Subcutaneous abdominal adipose tissue (tissue), 5 donors: Measurements from ENCODE around the gene CCNG2.
A peak's percentile ranks its signal among the peaks of the same experiment; 100 is the strongest.

Source experiments
- H3K27ac ChIP-seq: one replicate; pipeline ENCODE4 v1.7.0; 2013; ENCODE audit warnings: low read depth, mild to moderate bottlenecking, inconsistent platforms, low read length, moderate library complexity
- H3K27me3 ChIP-seq, 5 donors: one replicate each; pipeline ENCODE4 v1.7.0; 2013; ENCODE audit warnings: low read length in 5 of 5, inconsistent platforms in 1 of 5; ENCODE audit not compliant: control insufficient read depth in 5 of 5, insufficient read depth in 4 of 5
- H3K36me3 ChIP-seq, 5 donors: one replicate each; pipeline ENCODE4 v1.7.0; 2013; ENCODE audit warnings: low read length in 5 of 5; ENCODE audit not compliant: control insufficient read depth in 5 of 5, insufficient read depth in 5 of 5
- H3K4me1 ChIP-seq, 5 donors: one replicate each; pipeline ENCODE4 v1.7.0; 2013; ENCODE audit warnings: low read length in 5 of 5, mild to moderate bottlenecking in 3 of 5, moderate library complexity in 1 of 5; ENCODE audit not compliant: control insufficient read depth in 5 of 5, insufficient read depth in 5 of 5
- H3K4me3 ChIP-seq, 5 donors: one replicate each; pipeline ENCODE4 v1.7.0; 2013; ENCODE audit warnings: low read length in 5 of 5, low read depth in 1 of 5
- H3K9ac ChIP-seq, 5 donors: one replicate each; pipeline ENCODE4 v1.7.0; 2013; ENCODE audit warnings: low read length in 5 of 5, mild to moderate bottlenecking in 4 of 5, moderate library complexity in 3 of 5
- H3K9me3 ChIP-seq, 5 donors: one replicate each; pipeline ENCODE4 v1.7.0; 2013; ENCODE audit warnings: low read length in 5 of 5; ENCODE audit not compliant: control insufficient read depth in 5 of 5
- donor health status: healthy.
- donor health status: healthy.
- donor health status: healthy.
- donor health status: healthy.
- donor health status: healthy.

CCNG2 gene

DNA sequence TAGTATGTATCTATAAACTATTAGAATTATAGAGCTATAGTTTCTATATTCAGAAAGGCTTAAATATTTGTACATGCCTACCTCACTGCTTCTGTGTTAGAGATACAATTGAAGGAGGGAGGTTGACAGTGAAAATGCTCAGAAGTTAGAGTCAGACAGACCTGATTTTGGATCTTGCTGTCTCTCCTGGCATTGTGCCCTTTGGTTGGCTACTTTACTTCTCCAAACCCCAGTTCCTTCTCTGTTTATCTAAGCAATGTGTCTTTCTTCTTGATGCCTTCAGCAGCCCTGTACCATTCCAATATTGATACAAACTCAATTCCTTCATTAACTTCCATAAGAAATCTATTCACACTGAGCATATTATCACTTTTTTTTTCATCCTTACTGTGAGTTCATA, 28.7 kb downstream of the CCNG2 start:
- no peaks in the 10 kb centered on the region for H3K9me3 ChIP-seq
- H3K27ac ChIP-seq, result no peak overlapping the region
- H3K27me3 ChIP-seq, result no peaks in the 10 kb centered on the region
- H3K36me3 ChIP-seq, result no peaks in the 10 kb centered on the region
- H3K4me3 ChIP-seq, result no peak overlapping the region
- H3K9ac ChIP-seq, result no peak overlapping the region
- H3K4me1 ChIP-seq, result peaks cover 0 to 8% (median 4%) of the 10 kb centered on the region in 5 donors

DNA sequence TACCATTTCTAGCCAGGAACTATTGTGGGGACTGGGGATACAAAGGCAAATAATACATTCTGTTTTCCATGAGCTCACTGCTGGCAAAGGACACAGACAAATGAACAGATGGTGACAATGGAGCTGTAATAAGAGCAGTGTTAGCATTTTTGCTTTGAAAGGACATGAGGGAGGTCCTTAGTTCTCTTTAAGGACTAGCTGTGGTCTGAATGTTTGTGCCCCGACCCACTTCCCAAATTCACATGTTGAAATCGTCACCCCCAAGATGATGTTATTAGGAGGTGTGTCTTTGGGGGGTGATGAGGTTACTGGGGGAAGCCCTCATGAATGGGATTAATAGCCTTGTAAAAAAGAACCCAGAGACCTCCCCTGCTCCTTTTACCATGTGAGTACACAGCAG, 30.3 kb downstream of the CCNG2 start:
- Histone ChIP-seq H3K4me3 (no peak overlapping the region), H3K27ac (no peak overlapping the region), H3K36me3 (no peaks in the 10 kb centered on the region), H3K9ac (no peak overlapping the region), H3K4me1 (peaks cover 0 to 8% (median 4%) of the 10 kb centered on the region in 5 donors), H3K9me3 (no peaks in the 10 kb centered on the region), H3K27me3 (no peaks in the 10 kb centered on the region)

DNA sequence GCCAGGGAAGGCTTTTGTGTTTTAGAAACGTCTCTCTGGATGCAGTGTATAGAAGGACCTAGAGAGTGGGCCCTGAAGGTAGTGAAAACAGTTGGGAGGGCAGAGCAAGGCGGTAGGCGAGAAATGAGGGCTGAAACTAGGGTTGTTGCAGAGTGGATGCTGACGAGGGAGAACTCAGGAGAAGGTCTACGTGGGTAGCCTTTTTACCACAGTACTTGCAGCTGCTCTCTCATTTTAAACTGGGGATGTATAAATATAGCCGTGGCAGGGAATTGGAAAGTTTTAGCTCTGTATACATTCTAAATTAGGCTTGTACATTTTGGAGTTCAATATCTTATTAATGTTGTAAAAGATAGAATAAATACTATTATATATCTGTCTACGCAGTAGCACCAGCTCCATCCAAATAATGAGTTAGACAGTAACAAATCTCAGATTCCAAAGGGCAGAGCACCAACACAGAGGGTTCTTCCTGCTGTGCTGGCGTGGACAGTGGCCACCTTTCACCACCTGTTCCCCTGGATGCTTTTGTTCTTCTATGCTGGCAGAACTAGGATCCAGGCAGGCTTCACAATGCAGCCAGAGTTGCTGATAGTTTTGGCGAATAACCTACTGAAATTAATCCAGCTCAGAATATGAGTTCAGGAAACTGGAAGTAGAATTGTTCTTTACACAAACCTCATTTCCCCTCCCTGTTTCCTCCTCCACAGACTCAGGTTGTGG, 31.7 kb downstream of the CCNG2 start:
- Histone ChIP-seq H3K4me1 (peaks cover 0 to 5% (median 1%) of the 10 kb centered on the region in 5 donors), H3K9ac (no peak overlapping the region), H3K27ac (no peak overlapping the region)

DNA sequence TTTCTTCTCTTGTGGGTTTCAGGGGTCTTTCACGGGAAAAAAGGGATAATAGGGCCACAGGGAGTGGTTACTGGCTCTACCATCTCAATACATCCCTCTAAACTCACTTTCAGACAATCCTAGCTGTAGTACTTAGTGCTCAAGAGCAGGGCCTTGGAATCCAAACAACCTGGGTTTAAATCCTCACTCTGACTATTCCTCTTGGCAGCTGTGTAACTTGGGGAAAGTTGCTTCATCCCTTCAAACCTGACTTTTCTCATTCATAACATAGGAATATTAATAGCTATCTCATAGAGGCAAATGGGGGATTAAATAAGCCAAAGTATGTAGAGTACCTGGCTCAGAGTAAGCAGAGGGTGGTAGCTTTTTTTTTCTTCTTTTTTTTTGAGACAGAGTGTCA, 32.4 kb downstream of the CCNG2 start:
- H3K4me1 ChIP-seq, result peaks cover 0 to 5% (median 0%) of the 10 kb centered on the region in 5 donors
- no peak overlapping the region for H3K4me3 ChIP-seq
- H3K27ac ChIP-seq, result no peak overlapping the region
- H3K27me3 ChIP-seq, result no peaks in the 10 kb centered on the region
- no peak overlapping the region for H3K9ac ChIP-seq
- no peaks in the 10 kb centered on the region for H3K36me3 ChIP-seq
- no peaks in the 10 kb centered on the region for H3K9me3 ChIP-seq

More for the DNA sequence above, 31.7 kb downstream of the CCNG2 start:
- Histone ChIP-seq H3K27me3 (no peaks in the 10 kb centered on the region), H3K36me3 (no peaks in the 10 kb centered on the region), H3K9me3 (no peaks in the 10 kb centered on the region), H3K4me3 (no peak overlapping the region)

DNA sequence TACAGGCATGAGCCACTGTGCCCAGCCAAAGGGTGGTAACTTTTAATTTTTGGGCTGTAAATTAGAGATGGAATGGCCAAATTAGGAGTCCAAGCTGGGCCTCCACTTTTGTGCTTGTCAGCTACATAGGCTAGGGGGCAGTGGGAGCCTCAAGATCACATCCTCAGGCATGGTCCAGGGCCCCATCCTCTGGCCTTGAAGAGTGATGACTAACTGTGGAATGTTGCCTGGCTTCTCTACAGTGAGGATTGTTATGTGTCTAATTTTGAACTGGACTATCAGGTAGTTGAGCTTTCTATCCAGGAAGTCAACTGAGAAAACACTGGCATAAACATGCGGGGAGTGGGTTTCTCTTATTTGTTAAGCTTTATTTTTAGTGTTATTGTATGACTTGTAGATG, 33.0 kb downstream of the CCNG2 start:
- Histone ChIP-seq H3K27me3 (no peaks in the 10 kb centered on the region), H3K9me3 (no peaks in the 10 kb centered on the region), H3K9ac (no peak overlapping the region), H3K4me3 (no peak overlapping the region), H3K4me1 (peaks cover 0 to 5% (median 0%) of the 10 kb centered on the region in 5 donors), H3K36me3 (no peaks in the 10 kb centered on the region), H3K27ac (no peak overlapping the region)

DNA sequence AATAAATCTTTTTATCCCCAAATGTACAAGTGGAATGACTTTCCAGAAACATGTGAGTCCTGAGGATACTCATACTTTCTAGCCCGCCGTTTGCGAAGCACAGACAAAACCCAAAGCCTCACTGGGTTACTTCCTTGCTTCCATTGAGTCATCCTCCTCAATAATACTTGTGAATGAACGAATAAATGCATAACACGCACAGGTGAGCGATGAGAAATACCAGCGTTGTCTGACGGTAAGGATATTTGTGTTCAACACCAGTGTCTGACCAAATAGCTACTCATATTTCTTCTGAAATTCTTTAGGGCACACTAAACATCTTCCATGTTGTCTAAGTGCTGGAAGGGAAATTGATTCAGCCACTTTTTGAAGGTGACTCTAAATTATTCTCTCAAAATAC, 36.0 kb downstream of the CCNG2 start:
- Histone ChIP-seq H3K36me3 (no peaks in the 10 kb centered on the region), H3K9me3 (no peaks in the 10 kb centered on the region), H3K27ac (no peak overlapping the region), H3K27me3 (no peaks in the 10 kb centered on the region), H3K9ac (no peak overlapping the region), H3K4me1 (peaks cover 0 to 9% (median 7%) of the 10 kb centered on the region in 5 donors), H3K4me3 (no peak overlapping the region)

DNA sequence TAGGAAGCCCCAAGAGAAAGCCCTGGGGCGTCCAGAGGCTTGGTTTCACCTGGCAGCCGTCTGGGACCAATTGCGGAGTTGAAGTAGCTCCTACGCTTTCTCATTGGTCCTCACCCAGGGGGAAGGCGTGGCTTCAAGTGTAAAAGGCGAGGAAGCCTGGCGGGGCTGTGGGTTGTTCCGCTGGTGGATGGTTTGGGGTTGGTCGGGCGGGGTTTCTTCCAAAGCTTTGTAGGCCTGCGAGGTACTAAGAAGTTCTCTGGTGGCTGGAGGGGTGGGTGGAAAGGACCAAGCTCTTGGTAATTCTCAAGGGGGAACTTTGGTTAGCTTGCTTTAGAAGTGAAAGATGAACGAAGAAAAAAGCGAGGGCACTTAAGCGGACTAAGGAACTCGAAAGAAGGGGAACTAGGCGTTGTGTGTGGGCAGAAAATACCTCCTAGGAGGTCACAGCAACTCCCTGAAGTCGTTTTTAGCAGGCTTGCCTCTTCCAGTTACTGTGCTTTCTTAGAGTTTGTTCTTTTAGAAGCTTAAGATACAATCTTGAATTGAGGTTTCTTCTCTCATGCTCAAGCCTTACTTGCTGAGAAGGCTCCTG, 36.6 kb downstream of the CCNG2 start:
- Histone ChIP-seq H3K9ac (no peak overlapping the region), H3K27me3 (no peaks in the 10 kb centered on the region), H3K9me3 (no peaks in the 10 kb centered on the region), H3K4me3 (peak overlapping the region in 4 of 5 donors; percentile 26 to 52 (median 40)), H3K4me1 (peaks cover 0 to 9% (median 7%) of the 10 kb centered on the region in 5 donors), H3K36me3 (no peaks in the 10 kb centered on the region), H3K27ac (no peak overlapping the region)

DNA sequence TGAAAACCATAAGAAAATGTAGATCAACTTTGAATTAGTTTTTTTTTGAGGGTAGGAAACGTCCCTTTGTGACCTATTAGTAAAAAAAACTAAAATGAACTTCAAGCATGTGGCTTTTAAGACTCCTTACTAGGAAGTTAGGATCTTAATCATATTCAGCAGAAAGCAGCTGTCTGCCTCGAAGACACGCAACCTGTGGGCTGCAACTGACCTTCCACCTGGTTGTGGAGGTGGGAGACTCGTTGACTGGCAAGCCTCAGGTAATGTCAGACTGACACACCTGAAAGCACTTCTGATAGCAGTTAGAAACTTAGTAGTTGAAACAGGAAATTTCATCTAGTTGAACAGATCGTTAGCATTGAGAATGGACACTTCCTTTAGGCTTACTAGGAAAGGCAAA, 37.4 kb downstream of the CCNG2 start:
- Histone ChIP-seq H3K4me3 (no peak overlapping the region), H3K27ac (no peak overlapping the region), H3K27me3 (no peaks in the 10 kb centered on the region), H3K4me1 (peaks cover 0 to 9% (median 7%) of the 10 kb centered on the region in 5 donors), H3K9ac (no peak overlapping the region), H3K9me3 (no peaks in the 10 kb centered on the region), H3K36me3 (no peaks in the 10 kb centered on the region)

DNA sequence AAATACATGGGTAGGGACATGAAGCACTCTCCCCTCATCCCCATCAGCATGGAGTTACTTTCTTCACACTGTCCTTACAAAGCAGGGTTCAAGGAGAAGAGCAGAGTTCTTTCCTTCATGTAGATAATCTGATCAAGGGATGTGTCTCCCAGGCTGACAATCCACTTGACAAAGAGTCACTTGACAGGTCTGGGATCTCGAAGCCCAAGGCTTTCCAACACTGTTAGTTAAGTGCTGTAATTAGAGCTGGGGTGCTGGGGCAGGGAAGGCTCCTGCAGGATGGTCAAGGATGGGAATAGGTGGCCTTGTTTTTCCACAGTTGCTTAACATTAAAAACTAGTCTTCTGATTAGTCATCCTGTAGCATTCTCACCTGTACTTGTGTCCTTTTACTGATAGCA, 38.0 kb downstream of the CCNG2 start:
- no peaks in the 10 kb centered on the region for H3K36me3 ChIP-seq
- no peaks in the 10 kb centered on the region for H3K9me3 ChIP-seq
- no peak overlapping the region for H3K9ac ChIP-seq
- no peak overlapping the region for H3K4me3 ChIP-seq
- H3K4me1 ChIP-seq, result peaks cover 0 to 9% (median 7%) of the 10 kb centered on the region in 5 donors
- H3K27me3 ChIP-seq, result no peaks in the 10 kb centered on the region
- H3K27ac ChIP-seq, result no peak overlapping the region

DNA sequence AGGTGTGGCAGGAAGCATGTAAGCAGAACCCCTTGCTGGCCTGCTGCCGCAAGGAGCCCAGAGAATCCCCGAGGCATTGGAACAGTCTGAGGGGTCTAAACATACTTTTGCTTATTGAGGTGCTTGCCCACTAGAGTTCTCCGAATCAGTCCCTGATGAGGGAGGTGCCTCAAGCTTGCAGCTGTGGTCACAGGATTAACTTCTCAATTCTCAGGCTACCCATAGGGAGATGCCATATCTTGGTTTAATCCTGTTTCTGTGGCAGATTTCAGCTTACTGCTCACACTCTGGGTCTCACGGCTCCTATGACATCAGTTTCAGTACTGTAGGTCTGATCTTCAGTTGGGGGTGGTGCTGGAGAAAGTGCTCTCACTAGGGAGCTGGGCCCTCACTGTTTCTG, 39.9 kb downstream of the CCNG2 start:
- peaks cover 0 to 9% (median 7%) of the 10 kb centered on the region in 5 donors for H3K4me1 ChIP-seq
- no peak overlapping the region for H3K27ac ChIP-seq
- H3K4me3 ChIP-seq, result no peak overlapping the region
- H3K9me3 ChIP-seq, result no peaks in the 10 kb centered on the region
- H3K27me3 ChIP-seq, result no peaks in the 10 kb centered on the region
- H3K9ac ChIP-seq, result no peak overlapping the region
- H3K36me3 ChIP-seq, result no peaks in the 10 kb centered on the region
